Subcutaneous adipose tissue (tissue), 4 donors: ENCODE measurements around the gene DDX21. TPM values are rescaled to one million over a fixed set of nuclear protein-coding genes. Genes with fewer than 3 reads are reported as not detected.

Source experiments
- CTCF ChIP-seq: fragments of 450-650 bp; IDR thresholded peaks from one replicate; pipeline ENCODE4 v1.5.1; 2016; ENCODE audit warnings: low read depth, mild to moderate bottlenecking, control low read depth, antibody characterized with exemption, moderate library complexity
- total RNA-seq, 4 donors: library from RNA; depleted of rRNA; stranded (reverse); fragments of >200 nt; gene quantifications; one replicate each; pipeline ENCODE4 v1.1.0, GENCODE V29; 2016

DDX21 gene
- total RNA-seq, 4 donors from 2014 or later: 31.1 to 110 (median 45.1) TPM

- no peak for TF ChIP-seq CTCF
Measured at GRCh38 chr10:68954904-68955303, 1.1 kb upstream of the DDX21 start.

- no peak for TF ChIP-seq CTCF
Measured at GRCh38 chr10:68955355-68955831, 577 bp upstream of the DDX21 start.

- TF ChIP-seq CTCF: no peak
Measured at GRCh38 chr10:68957284-68957615, 1.3 kb downstream of the DDX21 start.

DNA sequence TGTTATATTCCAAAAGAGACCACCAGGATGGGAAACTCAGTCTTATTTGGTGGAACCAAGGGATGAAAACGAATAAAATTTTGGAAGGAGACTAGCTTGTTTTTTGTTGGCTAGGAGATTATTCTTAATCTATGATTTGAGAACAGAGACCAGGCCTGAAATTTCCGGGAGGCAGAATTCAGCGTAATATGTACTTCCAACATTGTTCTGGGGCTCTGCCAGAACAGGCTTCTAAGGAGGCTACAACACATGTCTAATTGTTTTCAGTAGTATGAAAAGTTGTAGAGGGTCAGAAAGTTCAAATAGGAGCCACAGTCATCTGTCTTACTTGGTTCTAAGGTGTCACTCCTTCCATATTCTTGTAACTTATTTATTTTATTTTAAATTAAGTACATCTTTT lies 1.7 kb downstream of the DDX21 start:
- no peak for TF ChIP-seq CTCF

DNA sequence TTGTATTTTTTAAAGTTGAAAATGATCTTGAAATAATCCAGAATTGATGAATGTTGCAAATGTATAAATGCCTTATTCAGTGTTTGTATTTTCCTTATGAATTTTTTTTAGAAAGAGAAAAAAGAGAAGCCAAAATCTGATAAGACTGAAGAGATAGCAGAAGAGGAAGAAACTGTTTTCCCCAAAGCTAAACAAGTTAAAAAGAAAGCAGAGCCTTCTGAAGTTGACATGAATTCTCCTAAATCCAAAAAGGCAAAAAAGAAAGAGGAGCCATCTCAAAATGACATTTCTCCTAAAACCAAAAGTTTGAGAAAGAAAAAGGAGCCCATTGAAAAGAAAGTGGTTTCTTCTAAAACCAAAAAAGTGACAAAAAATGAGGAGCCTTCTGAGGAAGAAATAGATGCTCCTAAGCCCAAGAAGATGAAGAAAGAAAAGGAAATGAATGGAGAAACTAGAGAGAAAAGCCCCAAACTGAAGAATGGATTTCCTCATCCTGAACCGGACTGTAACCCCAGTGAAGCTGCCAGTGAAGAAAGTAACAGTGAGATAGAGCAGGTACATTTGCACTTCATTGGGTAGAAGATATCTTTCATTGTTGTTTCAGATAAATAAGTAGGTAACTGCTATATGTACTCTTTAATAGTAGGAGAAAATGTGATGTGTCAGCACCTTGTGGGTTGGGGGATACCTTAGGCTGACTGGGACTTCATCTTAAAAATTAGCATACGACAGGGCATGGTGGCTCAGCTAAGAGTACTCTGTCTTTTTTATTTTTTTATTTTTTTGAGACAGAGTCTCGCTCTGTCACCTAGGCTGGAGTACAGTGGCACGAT lies 3.9 kb downstream of the DDX21 start:
- no peak for TF ChIP-seq CTCF

DNA sequence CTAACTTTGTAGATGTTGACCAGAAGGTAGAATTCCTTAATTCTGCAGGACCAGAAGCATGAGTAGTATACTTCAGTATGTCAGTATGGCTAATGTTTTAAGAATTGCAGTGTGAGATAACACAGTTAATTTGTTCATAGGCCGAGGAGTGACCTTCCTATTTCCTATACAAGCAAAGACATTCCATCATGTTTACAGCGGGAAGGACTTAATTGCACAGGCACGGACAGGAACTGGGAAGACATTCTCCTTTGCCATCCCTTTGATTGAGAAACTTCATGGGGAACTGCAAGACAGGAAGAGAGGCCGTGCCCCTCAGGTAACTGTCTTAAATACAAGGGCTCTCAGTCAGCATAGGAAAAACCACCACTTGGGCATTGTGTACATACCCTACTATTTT lies 7.2 kb downstream of the DDX21 start:
- TF ChIP-seq CTCF: no peak

DNA sequence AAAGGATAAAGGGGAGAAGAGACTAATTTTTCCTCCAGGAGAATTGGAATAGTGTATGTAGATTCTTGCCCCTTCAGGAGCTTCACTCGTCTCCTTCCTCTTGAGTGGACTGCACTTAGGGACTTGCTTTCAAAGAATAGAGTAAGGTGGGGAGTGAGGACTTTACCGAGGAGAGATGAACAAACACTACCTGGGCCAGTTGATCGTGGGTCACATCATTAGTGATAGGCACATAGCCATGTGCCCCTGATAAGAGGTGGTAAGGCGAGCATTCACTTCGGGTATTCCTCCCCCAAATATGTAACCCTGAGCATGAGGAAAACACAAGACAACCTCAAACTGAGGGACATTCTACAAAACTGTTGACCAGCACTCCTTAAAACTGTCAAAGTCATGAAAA lies 18.0 kb downstream of the DDX21 start:
- TF ChIP-seq CTCF: no peak
